ENCODE measurements around the gene CDK11A.
A peak's percentile ranks its signal among the peaks of the same experiment; 100 is the strongest.
"Not testable (repeated sequence)": the region's sequence is repeated elsewhere in the genome, so short reads cannot be mapped to it uniquely, and the experiment has no call there.

CDK11A gene

DNA sequence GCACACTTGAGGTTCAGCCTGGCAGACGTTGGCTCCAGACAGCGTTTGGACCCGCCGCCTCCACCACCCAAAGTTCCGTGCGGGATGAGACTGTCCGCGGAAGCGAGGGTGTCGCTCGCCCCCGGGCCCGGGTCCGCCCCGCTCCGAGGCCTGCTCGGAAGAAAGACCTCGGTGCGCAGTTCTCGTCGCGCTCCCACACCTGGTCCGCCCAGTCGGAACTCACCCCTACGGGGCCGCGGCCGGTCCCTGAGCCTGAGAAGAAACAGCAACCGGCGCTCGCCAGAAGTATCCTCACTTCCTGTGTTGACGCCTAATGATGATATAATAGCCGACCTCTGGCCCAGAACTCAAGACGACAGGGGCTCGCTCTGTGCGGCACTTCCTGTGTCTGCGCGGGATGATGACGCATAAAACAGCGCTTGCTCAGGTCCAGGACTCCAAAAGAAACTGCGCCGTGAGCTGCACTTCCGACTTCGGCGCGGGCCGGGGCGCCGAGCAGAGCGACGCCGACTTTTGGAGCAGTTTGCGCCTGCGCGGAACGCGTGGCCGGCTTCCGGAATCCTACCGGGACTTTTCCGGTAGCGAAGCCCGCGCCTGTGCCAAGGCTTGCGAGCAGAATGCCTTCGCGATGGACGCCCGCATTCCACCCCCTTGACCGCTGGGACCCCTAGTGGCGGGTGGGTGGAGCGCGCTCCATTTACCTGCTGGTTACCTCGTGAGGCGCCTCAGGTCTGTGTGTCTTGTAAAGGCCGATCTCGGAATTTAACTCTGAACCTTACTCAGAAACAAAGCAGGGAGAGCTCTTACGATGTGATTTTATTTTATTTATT, at the start of gene CDK11A:
Gene CDK11A (minus strand): TSS at position 323 of the 830 bp plus-strand sequence. CDS start 1,539 bp downstream, outside the sequence.
- peak; percentile 89 for DNase-seq (ENCODE audit: extremely low spot score)
- POLR2A ChIA-PET = interaction anchor here (0.6 to 1.0 kb wide), 2 partner anchors 53 to 109 kb away, joined by 3 to 4 read pairs; partner anchors contain the start of gene MIB2
- peak; percentile 79 for TF ChIP-seq ELF4 (IDR thresholded peaks at IDR 0.05)
- CTCF ChIA-PET = not testable (repeated sequence)

DNA sequence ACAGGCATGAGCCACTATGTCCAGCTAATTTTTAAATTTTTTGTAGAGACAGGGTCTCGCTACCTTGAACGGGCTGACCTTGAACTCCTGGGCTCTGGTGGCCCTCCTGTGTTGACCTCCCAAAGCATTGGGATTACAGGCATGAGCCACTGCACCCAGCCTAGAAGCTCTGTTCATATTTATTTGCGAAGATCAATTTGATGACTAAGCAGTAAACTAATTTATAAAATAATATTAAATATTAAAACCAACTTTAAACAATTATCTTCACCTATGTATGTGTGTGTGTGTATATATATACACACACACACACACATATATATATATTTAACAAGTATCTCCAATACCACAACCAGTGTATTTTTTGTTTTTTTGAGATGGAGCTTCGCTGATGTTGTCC, 49.7 kb upstream of the CDK11A start:
- CTCF ChIA-PET = no interaction called here
- TF ChIP-seq L3MBTL2 (conservative IDR thresholded peaks at IDR 0.05) = no peak
- TF ChIP-seq BHLHE40 (IDR thresholded peaks at IDR 0.05; ENCODE audit: borderline replicate concordance) = no peak
- TF ChIP-seq TARDBP (IDR thresholded peaks at IDR 0.05) = no peak
- DNase-seq (ENCODE audit: extremely low spot score) = no peak
- POLR2A ChIA-PET = no interaction called here

DNA sequence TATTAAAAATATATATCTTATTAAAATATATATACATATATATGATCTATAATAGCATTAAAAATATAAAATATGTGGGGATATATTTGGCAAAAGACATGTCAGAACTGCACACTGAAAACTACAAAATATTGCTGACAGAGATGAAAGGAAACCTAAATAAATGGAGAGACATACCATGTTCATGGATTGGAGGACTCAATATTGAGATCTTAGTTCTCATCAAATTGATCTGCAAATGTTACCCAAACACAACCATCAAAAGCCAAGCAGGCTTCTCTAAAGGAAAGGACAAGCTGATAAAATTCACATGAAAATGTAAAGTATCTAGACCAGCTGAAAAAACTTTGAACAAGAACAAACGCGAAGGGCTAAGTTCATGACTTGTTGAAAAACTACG, 46.9 kb upstream of the CDK11A start:
- CTCF ChIA-PET = no interaction called here
- TF ChIP-seq BHLHE40 (IDR thresholded peaks at IDR 0.05; ENCODE audit: borderline replicate concordance) = no peak
- no peak for TF ChIP-seq CTBP1 (IDR thresholded peaks at IDR 0.05; ENCODE audit: borderline replicate concordance)
- TF ChIP-seq FOXK2 (IDR thresholded peaks at IDR 0.05) = no peak
- no peak for TF ChIP-seq NFRKB (IDR thresholded peaks at IDR 0.05)
- no peak for TF ChIP-seq ELF4 (IDR thresholded peaks at IDR 0.05)
- TF ChIP-seq LEF1 (IDR thresholded peaks at IDR 0.05; ENCODE audit: borderline replicate concordance) = no peak
- no peak for TF ChIP-seq FOXA1 (IDR thresholded peaks at IDR 0.05)
- TF ChIP-seq, protein P1, sequence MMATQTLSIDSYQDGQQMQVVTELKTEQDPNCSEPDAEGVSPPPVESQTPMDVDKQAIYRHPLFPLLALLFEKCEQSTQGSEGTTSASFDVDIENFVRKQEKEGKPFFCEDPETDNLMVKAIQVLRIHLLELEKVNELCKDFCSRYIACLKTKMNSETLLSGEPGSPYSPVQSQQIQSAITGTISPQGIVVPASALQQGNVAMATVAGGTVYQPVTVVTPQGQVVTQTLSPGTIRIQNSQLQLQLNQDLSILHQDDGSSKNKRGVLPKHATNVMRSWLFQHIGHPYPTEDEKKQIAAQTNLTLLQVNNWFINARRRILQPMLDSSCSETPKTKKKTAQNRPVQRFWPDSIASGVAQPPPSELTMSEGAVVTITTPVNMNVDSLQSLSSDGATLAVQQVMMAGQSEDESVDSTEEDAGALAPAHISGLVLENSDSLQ (IDR thresholded peaks at IDR 0.05) = no peak
- TF ChIP-seq SUZ12 (IDR thresholded peaks at IDR 0.05) = no peak
- no peak for DNase-seq (ENCODE audit: extremely low spot score)
- POLR2A ChIA-PET = no interaction called here

DNA sequence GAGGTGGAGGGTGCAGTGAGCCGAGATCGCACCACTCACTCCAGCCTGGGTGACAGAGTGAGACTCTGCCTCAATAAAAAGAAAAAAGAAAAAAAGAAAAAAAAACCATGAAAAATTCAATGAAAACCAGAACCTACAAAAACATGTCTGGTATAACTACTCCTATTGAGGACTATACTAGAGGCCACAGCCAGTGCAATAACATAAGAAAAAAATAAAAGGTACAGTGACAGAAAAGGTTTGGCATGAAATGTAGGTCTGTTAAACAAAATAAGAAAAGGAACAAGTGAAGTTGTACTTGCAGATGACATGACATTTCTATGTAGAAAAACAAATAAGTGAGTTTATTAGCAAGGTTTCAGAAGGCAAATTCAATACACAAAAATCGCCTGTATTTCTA, 45.9 kb upstream of the CDK11A start:
- ChIA-PET POLR2A (no interaction called here), CTCF (no interaction called here)
- no peak for DNase-seq (ENCODE audit: extremely low spot score)
- no peak for TF ChIP-seq SP1 (IDR thresholded peaks at IDR 0.05)
- no peak for TF ChIP-seq TARDBP (IDR thresholded peaks at IDR 0.05)
- no peak for TF ChIP-seq NFRKB (IDR thresholded peaks at IDR 0.05)
- TF ChIP-seq, protein P1 (IDR thresholded peaks at IDR 0.05) = no peak
- TF ChIP-seq FOXA1 (IDR thresholded peaks at IDR 0.05) = no peak
- no peak for TF ChIP-seq FOXK2 (IDR thresholded peaks at IDR 0.05)
- no peak for TF ChIP-seq L3MBTL2 (conservative IDR thresholded peaks at IDR 0.05)
- no peak for TF ChIP-seq ARNT (IDR thresholded peaks at IDR 0.05)
- TF ChIP-seq CTBP1 (IDR thresholded peaks at IDR 0.05; ENCODE audit: borderline replicate concordance) = no peak
- no peak for TF ChIP-seq LEF1 (IDR thresholded peaks at IDR 0.05; ENCODE audit: borderline replicate concordance)
- no peak for TF ChIP-seq ELF4 (IDR thresholded peaks at IDR 0.05)
- TF ChIP-seq HDGF (IDR thresholded peaks at IDR 0.05; ENCODE audit: borderline replicate concordance) = no peak

DNA sequence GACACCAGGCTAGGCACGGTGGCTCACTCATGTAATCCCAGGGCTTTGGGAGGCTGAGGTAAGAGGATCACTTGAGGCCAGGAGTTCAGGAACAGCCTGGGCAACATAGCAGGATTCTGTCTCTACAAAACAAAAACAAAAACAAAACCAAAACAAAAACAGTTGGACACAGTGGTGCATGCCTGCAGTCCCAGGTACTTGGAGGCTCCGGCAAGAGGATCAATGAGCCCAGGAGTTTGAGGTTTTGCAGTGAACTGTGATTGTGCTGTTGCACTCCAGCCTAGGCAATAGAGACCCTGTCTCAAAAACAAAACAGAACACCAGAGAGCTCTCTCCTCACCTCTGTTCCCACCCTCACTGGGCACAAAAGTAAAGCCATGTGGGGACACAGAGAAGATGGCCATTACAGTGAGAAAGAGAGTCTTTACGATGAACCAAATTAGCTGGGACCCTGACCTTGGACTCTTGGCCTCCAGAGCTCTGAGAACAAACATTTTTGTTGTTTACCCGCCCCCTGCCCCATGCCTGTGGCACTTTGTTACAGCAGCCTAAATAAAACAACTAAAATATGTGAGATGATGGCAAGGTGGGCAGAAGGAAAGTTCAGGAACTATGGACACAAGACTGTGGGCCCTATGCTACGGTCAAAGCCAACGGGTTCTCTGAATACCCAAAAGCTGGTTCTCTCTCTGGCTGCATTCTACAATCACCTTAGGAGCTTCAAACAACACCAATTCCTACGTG, 44.3 kb upstream of the CDK11A start:
- DNase-seq (ENCODE audit: extremely low spot score) = no peak
- TF ChIP-seq SP1 (IDR thresholded peaks at IDR 0.05) (no peak), NFRKB (IDR thresholded peaks at IDR 0.05) (no peak), FOXM1 (IDR thresholded peaks at IDR 0.05; ENCODE audit: borderline replicate concordance) (no peak), HDGF (IDR thresholded peaks at IDR 0.05; ENCODE audit: borderline replicate concordance) (no peak), TARDBP (IDR thresholded peaks at IDR 0.05) (no peak), CTBP1 (IDR thresholded peaks at IDR 0.05; ENCODE audit: borderline replicate concordance) (no peak)
- POLR2A ChIA-PET = interaction anchor here (2.6 kb wide), 1 partner anchor 9 kb away, joined by 9 read pairs; no protein-coding TSS in a partner anchor
- CTCF ChIA-PET = no interaction called here

DNA sequence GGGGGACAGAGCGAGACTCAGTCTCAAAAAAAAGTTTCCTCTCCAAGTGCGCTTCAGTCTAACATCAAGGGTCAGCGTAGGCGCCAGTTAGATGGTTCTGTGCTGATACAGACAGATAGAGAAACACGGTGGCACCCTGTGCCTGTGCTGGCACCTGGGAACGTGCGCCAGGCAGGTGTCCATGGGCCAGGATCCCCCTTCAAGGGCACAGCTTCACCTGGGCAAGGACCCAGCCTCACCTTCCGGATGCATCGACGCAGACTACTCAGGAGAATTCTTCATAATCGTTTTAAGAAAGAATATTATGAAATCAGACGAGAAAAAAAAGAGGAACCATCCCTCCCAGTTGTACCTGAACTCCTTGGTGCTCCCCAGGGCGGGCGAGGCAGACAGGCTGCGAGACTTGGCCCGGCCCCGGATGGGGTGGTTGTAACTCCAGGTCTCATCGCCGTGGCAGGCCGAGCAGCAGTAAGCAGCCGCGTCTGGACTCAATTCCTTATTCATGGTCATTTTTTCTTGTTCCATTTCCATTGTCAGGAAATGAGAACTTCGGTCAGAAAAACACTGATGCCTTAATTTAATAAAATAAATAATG, 40.8 kb upstream of the CDK11A start:
- TF ChIP-seq ELF4 (IDR thresholded peaks at IDR 0.05) = no peak
- TF ChIP-seq TARDBP (IDR thresholded peaks at IDR 0.05) = no peak
- TF ChIP-seq NFRKB (IDR thresholded peaks at IDR 0.05) = no peak
- TF ChIP-seq FOXK2 (IDR thresholded peaks at IDR 0.05) = no peak
- TF ChIP-seq ARNT (IDR thresholded peaks at IDR 0.05) = no peak
- TF ChIP-seq CTBP1 (IDR thresholded peaks at IDR 0.05; ENCODE audit: borderline replicate concordance) = no peak
- no peak for DNase-seq (ENCODE audit: extremely low spot score)
- CTCF ChIA-PET = no interaction called here
- POLR2A ChIA-PET = no interaction called here
